Stimulated activated CD4-positive, alpha-beta T cell treated with anti-CD3 and anti-CD28 coated beads, Interleukin-1b, Interleukin-23, amount 100 ng/mL, for 4 hours (primary cell): ENCODE measurements around the gene REXO1.
A peak's percentile ranks its signal among the peaks of the same experiment; 100 is the strongest.

Experiments used
- DNase-seq, 2 donors: peaks; one replicate each; pipeline ENCODE4 v3.0.0-alpha.2; 2020; ENCODE audit warnings: low read depth in 2 of 2

REXO1 gene

DNA sequence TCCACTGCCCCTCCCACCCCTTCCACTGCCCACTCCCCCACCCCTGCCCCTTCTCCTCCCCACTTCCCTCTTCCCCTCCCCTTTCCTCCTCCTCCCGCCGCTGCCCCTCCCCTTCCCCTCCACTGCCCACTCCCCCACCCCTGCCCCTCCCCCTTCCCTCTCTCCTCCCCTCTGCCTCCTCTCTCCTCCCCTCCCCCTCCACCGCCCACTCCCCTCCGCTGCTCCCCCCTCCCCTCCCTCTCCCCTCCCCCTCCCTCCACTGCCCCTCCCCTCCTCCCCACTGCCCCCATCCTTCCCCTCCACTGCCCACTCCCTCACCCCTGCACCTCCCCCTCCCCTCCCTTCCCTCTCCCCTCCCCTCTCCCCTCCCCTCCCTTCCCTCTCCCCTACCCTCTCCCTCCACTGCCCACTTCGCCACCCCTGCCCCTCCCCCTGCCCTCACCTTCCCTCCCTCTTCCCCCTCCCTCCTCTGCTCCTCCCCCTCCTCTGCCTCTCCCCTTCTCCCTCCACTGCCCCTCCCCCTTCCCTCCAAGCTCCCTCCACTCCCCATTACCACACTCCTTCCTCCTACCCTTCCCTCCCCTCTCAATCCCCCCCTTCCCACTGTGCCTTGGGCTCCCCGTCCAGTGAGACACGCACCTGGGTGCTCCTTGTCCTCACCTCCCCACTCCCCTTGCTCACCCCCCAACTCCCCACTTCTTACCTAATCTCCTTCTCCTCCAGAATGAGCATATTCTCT is 58.1 kb downstream of the REXO1 start:
- DNase-seq: no peak

DNA sequence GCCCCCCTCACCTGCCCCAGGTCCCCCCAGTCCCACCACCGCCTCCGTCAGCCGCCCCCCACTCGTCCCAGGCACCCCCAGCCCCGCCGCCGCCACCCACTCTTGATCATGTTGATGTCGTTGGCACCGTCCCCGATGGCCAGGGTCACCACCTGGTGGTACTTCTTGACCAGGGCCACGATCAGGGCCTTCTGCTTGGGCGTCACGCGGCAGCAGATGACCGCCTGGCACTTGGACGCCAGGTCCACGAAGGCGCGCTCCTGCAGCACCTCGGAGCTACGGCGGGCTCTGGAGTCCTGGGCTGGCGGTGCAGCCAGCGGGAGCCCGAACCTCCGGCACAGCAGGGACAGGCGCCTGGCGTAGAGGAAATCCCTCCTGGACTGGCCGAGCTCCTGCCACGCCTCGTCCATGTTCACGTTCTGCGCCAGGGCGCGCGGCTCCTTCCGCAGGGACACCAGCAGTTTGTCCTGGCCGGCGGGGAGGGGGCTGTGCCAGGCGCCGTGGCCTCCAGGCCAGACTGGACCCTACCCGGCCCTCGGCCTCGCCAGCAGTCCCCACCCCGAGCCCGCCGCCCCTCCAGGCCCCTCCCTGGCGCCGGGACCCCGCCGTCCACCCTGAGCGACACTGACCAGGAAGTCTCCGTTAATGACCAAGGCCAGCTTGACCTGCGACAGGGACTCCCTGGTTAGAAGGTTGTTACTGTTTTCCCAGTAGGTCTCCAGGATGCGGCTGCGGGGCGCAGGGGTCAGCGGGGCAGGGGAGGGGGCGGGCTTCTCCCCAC is 58.8 kb downstream of the REXO1 start:
- no peak for DNase-seq

DNA sequence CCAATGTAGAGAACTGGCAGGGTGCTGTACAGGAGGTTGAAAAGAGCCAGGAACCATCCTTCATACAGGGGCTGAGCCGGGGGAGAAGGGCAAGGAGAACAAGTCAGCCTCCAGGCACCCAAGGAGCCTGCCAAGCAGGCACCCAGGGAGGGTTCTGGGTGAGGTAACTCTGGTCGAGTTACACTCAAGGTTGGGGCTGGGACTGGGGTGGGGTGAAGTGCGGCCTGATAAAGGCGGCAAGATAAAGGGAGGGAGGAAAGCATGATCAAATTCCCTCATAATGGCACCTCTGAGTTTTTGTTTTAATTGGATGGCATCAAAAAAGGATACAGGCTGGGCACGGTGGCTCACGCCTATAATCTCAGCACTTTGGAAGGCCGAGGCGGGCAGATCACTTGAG is 61.2 kb downstream of the REXO1 start:
- no peak for DNase-seq

DNA sequence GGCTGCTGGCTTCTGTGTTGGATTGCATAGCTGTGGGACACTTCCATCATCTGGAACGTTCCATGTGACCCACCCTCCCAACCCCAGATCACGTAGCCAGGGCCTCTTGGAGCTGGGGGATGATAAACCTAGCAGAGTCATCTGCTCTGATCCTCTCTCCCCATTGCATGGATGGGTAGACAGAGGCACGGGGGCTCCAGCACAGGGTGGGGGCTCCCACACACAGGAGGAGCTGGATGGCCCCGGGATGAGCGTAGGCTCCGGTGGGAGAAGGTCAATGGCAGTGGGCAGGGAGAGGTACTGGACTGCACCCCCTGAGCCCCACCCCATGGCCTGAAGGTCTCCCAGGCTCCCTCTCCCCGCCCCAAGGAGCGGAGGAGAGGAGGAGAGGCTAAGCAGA is 61.6 kb downstream of the REXO1 start:
- no peak for DNase-seq

DNA sequence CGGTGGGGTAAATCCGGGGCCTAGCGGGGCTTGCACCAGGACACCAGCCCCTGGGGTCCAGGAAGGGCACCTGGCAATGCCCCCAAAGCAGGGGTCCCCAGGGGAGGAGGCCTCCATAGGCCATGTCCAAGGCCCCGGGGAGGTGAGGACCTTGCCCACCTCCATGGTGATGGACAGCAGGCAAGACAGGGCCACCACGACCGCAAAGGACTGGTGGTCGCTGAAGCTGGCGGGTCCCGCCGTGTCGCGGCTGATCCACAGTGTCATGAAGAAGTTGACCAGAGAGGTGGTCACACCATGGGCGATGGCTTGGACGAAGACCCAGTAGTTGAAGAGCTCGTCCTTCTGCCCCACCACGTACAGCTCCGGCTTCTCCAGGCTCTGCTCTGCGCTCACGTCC is 63.0 kb downstream of the REXO1 start:
- DNase-seq: no peak

DNA sequence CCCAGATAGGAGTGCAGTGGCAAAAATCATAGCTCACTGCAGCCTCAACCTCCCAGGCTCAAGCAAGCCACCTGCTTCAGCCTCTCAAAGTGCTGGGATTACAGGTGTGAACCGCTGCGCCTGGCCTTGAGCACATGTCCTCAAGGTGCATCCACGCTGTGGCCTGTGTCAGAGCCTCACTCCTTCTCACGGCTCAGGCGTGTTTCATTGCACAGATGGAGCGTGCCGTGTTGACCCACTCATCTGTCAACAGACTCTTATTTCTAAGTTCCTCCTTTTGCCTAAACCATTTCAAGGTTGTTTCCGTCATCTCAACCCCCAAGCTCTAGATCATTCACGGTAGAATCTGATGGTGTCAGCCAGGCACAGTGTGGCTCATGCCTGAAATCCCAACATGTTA is 64.4 kb downstream of the REXO1 start:
- no peak for DNase-seq

DNA sequence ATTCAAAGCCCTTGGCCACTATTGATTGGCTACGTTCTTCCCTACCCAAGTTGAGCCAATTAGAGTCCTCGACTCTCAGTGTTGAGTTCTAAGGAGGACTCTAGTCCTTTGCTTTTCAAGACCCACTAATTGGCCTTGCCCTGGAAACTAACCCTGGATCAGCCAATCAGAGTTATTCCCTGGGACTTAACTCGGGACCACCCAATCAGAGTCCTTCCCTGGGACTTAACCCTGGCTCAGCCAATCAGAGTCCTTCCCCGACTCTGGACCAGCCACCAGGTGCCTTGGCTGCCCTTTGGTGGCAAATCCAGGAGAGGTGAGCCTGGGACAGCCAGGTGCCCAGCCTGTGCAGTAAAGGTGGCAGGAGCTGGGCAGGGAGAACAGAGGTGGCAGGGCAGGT is 64.9 kb downstream of the REXO1 start:
- DNase-seq: no peak

DNA sequence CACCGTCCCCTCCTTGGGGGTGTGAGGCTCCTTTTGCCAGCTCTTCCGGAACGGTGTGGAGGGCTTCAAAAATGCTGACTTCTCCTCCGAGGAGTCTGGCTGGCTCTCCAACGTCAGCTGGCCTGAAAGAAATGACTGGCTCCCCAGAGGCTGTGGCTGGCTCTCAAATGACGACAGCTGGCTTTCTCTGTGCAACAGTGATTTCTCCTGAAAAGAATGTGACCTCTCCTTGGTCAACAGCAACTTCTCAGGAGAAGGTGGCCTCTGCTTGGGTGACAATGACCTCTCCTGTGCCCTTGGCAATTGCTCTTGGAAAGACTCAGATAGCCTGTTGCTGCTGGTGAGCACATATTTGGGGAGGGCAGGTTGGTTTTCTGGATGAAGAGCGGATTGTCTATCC is 65.8 kb downstream of the REXO1 start:
- no peak for DNase-seq

DNA sequence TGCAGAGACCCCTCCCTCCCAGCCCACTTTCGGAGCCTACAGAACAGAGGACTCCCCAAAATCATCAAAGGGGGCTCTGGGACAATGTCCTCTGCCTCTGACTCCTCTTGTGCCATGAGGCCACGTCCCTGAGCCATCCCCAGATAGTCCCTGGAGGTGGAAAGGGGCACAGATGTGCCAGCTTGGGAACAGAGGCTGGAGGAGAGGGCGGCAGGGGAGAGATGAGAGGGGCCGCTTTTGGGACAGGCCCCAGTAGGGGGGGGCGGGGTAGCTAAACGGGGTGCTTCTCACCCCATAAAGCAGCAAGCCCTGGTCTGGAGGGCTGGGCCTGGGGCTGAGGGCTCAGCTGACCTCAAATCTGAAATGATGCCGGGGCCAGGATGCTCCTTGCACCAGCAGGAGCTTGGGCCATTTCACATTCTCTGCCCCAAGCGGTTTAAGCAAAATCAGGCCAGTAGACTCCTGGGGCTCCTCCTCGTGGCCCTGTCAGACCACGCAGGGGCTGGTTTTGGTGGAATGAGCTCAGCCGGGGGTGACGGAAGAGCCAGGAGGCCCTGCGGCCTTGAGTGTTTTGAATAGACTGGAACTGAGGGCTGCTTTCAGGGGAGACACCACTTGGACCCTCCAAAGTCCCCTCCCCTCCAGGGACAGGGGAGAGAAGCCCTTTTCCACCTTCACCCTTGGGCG is 67.9 kb downstream of the REXO1 start:
- DNase-seq: no peak

DNA sequence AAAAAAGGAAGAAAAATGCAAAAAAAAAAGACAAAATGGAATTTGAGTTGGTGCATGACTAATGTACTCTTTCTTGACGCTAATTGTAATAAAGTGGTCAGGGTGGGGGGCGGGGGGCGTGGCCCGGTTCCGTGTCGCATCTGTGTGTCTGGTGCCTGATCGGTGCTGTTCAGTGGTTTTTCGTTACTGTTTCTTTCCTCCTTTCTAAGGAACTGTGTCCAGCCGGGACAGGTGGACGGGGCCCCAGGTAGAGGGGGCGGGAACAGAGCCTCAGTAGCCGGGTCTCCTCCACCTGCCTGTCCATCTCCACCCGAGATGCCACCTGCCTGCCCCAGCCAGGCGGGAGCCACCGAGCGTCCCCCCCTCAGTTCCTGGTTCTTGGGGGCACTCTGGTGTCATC is 68.7 kb downstream of the REXO1 start:
- no peak for DNase-seq

DNA sequence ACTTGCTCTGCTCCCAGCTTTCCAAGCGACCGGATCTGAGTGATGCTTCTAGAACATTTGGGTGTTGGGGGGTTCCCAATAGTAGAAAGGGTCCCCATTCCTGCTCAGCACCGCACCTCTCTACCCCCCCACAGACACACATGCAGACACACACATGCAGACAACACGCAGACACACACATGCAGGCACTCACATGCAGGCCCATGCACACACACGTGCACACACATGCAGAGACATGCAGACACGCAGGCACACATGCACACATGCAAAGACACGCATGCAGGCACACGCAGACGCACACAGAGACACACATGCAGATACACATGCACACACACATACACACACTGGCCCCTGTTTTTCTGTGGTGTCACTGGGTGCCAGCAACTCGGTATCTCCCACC is 71.1 kb downstream of the REXO1 start:
- DNase-seq: no peak

DNA sequence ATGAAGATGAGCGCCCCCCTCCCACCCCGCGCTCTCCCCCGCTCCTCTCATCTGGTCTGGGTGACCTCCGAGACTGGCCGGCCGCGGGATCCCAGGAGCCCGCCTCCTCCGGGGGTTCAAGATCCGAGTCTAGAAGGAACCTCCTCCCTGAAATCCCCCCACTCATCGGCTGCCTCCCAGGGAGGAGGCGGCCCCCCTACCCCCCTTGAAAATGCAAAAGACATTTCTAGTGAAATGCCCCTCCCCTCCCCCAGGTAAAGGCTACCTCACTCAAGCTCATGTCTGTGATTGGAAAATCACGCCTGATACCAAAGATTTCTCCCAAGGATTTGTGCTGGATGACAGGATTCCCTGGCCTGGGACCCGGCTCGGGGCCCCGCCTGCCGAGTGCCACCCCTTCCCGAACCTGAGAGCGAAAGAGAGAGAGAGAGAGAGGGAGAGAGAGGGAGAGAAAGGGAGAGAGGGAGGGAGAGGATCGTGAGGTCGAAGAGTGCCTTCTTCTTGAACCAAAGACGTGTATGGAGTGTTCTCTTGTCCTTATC is 71.6 kb downstream of the REXO1 start:
- DNase-seq: no peak

DNA sequence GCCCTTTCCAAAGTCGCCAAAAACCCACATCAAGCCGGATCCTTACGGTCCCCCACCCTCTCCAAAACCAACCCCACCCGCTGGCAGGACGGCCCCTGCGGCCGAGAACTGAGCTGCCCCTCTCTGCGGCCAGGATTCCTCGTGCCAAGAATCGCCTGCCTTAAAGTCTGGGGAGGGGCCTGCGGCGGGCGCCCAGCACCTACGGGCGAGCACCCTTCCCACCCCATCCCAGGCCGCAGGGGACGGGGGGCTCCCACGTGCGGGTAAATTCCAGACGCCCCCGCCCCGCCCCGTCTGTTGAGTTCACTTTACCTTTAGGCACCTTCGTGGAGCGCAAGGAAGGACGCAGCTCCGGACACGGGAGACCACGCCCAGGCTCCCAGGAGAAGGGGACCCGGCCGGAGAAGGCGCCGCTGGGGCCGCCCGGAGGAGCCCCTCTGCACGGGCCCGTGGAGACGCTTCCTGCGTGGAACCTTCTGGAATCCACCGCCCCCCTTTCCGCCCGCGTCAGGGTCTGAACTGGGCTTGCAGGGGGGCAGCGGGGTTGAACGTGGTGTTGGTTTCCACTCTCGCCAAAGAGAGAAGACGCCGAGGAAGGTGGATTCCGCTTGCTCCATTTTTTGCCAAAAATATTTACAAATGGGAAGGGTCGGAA is 72.2 kb downstream of the REXO1 start:
- DNase-seq: no peak

DNA sequence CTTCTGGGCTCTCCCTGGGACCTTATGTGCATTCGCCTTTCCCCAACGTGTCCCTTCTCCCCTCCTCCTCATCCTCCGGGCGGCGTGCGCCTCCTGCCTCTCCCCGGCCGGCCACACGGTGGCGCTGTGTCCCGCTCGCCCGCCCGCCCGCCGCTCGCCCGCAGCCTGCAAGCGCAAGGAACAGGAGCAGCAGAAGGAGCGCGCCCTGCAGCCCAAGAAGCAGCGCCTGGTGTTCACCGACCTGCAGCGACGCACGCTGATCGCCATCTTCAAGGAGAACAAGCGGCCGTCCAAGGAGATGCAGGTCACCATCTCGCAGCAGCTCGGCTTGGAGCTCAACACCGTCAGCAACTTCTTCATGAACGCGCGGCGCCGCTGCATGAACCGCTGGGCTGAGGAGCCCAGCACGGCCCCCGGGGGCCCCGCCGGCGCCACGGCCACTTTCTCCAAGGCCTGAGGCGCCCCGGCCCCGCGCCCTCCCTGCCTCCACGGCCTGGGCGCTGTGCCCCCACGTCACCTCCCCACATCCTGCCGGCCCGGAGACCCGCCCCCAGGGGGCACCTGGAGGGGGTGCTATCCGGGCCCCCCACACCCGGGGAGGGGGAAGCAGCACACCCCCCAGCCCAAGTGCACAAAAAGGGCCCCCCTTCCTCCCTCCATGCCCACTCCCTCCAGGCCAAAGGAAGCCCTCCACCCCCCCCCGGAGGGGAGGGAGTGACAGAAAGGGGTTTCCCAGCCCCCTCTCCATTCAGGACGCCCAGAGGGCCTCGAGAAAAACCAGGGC is 73.1 kb downstream of the REXO1 start:
- DNase-seq: no peak

DNA sequence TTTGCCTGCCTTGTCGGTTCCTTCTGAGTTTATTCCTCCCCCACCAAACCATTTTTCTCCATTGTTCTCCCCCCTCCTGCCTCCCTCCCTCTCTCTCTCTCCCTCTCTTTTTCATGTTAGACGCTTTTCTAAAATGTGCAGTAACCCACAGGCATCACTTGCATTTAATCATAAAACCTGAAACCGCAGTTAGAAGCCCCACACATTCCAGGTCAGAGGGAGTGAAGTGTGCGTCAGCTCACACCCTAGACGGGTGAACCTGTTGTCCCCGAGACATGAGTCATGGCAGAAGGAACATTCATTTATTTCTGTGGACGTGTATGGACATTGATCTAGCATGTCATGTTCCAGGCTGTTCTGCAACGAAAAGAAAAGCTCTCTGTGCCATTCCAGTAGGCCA is 75.1 kb downstream of the REXO1 start:
- DNase-seq: no peak

DNA sequence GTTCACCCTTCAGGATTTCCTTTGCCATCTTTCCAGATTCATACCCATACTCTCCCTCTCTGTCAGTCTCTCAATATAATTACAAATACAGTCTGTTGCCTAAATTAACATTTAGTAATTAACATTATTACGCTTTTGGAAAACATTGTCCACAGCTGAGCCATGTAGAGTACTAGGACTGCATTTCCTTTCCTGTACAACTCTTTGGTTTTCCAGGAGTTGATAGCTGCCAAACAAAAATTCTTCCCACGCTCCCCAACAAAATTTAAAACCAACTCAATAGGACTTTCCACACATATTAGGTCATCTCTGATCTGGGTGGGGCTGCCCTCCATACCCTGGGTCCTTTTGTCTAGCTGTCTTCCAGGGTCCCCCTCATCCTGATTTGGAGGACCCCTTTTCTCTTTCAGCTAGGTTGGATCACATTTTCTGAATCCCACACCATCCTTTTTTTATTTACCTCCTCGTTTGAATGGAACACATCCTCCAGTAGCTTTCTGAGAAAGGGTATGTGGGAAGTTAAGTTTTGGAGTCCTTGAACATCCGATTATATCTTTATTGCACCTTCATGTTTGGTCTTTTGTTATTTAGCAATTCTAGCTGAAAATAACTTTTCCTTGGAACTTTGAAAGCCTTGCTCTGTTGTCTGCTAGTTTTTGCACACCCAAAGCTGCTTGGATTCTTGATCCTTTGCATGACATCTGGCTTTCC is 77.3 kb downstream of the REXO1 start:
- no peak for DNase-seq

DNA sequence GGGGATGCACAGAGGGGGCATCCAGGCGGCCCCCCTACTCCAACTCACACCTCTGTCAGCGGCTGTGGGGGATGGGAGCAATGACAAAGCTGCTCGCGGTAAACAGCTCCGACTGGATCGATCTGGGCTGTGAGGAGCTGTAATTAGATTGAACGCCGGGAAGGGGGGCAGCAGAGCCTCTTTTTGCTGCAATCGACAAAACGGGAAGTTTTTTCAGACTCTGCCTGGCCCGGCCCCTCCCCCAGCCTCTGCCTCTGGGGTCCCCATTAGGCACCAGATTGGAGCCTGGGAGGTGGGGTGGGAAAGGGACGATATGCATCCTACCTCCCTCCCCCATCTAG is 78.7 kb downstream of the REXO1 start:
- DNase-seq: no peak

DNA sequence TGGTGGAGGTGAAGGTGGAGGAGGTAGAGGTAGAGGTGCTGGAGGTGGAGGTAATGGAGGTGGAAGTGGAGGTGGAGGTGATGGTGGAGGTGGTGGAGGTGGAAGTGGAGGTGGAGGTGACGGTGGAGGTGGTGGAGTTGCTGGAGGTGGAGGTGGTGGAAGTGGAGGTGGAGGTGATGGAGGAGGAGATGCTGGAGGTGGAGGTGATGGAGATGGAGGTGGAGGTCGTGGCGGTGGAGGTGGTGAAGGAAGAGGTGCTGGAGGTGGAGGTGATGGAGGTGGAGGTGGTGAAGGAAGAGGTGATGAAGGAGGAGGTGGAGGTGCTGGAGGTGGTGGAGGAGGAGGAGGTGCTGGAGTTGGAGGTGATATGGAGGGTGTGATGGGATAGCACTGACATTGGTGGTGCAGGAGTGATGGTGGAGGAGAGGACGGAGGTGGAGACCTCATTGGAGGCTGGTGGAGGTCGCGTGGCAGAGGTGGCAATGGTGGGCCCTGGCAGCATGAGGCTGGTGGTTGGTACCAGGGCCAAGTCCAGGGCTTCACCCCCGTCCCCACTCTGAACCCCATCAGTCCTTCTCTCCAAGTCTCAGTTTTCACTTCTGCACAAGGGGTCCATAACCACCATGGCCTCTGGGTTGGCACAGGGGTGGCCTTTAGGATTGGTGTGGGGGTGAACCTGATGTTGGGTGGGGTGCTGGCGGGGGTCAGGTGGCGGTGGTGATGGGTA is 79.2 kb downstream of the REXO1 start:
- DNase-seq: no peak

DNA sequence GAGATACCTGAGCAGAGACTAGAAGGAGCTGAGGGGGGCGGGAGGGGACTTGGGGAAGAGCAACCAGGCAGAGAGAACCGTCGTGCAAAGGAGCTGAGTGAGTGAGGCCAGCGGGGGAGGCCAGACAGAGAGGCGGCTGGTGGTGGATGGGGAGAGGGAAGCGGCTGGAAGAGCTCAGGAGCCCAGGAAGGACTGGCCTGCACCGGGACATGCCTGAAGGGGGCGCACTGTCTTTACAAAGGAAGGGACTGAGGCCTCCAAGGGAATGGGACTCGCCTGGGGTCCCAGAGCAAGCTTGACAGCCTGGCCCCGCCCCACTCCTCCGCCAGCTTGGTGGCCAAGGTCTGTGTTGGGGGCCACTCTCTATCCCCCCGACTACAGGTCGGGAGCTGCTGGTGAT is 80.0 kb downstream of the REXO1 start:
- DNase-seq: no peak

DNA sequence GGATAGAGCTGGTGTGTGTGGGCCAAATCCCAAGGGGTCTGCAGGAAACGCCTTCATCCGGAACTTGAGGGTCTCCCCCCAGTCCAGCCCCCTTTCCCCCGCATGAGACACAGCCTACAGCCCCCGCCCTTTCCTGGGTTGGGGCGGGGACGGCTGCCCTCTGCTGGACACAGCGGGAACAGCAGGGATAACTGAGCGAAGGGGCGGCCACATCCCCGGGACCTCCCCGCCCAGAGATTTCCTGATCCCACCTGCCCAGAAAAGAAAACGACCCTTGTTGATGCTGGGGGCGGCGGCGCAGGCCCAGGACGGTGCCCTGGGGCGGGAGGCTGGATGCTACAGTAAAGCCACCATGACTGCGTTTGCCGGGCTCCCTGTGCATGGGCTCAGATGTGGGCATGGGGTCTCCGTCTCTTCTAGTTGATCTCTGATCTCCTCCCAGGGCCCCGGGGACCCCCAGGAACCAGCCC is 80.8 kb downstream of the REXO1 start:
- peak; percentile 60 to 66 for DNase-seq
